HG02981 (cell line): ENCODE data around the gene PPP1R9A.

Experiments
- ATAC-seq: cut with Tn5 transposase; IDR thresholded peaks from one replicate; pipeline ENCODE4 v1.9.1; 2021; ENCODE audit warnings: mild to moderate bottlenecking, moderate library complexity; ENCODE audit not compliant: unreplicated experiment

Gene PPP1R9A

DNA sequence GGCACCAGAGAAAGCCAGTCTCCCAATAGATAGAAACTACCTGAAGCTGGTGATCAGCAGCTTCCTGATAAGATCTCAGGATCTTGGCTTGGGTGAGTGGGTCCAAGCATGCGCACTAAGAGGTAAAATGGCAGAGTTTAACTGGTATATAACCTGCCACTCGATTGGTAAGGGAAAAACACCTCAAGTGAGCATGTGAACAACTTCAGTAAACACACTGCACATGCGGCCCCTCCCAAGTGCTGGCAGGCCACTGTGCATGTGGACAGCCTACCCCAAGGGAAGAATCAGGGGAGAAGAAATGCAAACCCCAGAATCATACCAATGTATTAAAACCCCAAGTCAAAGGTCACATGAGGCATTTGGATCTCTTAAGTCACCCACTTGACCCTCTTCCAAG is 434.6 kb downstream of the PPP1R9A start:
- no peak for ATAC-seq

DNA sequence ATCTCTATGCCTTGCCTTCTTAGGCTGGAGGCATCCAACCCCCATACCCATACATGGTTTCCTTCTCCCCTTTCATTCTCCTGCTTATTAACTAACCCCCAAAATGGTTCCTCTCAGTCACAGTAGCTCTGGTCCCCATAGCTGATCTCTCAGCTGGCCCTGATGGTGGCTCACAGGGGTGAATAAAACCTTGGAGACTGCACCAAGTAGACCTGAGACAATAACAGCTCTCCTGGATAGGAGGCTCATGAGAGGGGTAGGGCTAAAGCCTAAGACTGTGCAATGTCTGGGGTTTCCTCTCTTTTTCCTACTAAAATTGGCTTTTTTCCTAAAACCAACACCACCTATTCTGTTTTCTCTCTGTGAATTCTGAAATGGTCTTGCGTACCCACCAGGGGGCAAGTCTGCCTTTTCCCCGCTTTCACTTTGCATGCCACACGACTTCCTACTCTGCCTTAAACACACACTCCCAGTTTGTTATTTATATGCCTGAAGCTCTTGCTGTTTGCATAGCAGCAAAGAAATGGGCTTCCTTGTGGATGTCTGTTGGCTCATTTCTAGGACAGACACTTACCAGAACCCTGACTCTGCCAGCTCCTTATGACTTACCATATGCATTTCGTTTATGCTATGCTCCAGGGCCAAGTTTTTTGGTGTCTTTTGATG is 435.4 kb downstream of the PPP1R9A start:
- no peak for ATAC-seq
